Measurements from ENCODE around the gene PAQR3. TPM values are rescaled to one million over a fixed set of nuclear protein-coding genes. Genes with fewer than 3 reads are reported as not detected.

Gene PAQR3
- total and polyA plus RNA-seq, 10 donors: 3.4 to 14.5 (median 7.6) TPM

GRCh38 chr4:78862314-78862737 lies 76.9 kb downstream of the PAQR3 start:
- no peak for DNase-seq
- Histone ChIP-seq H3K4me3 (no peak overlapping the region), H3K36me3 (peaks cover 0 to 60% (median 28%) of the 10 kb centered on the region in 6 donors), H3K9me3 (no peaks in the 10 kb centered on the region), H3K27ac (no peak overlapping the region), H3K27me3 (replicated peaks in 1 of 7) (no peaks in the 10 kb centered on the region), H3K4me1 (peaks cover 0 to 28% (median 8%) of the 10 kb centered on the region in 6 donors)
- WGBS, 5 donors: 91 to 99% (median 96%) methylated on average over 2 of the region's 2 CpGs
- intact Hi-C loops (cut with DNase I; ENCODE audit: low total_unique reads): loop anchor here (10.0 kb wide), 1 partner anchor 248 kb away; no protein-coding TSS in a partner anchor
- TF ChIP-seq POLR2AphosphoS5 (IDR thresholded peaks at IDR 0.05) (no peak), POLR2A (IDR thresholded peaks at IDR 0.05) (no peak), CTCF (IDR thresholded peaks at IDR 0.05 in 8 of 11, conservative IDR thresholded peaks at IDR 0.05 in 3 of 11) (no peak)

Small RNAs within 50 kb of the gene (small RNA-seq; reads per million reads assigned to genes)
- gene RN7SL127P: 0 reads per million in 4 donors

Other genes with a start within 250 kb of the PAQR3 start
- gene BMP2K, start 163.1 kb downstream of the PAQR3 start, total RNA-seq: 100 to 1,000 TPM in 5 of 7 donors, 10 to 100 TPM in 2; 79.3 to 154 (median 102) TPM
- 10 to 100 TPM; 27.4 to 40.4 (median 28.4) TPM for gene BMP2K, start 163.1 kb downstream of the PAQR3 start, polyA plus RNA-seq